ENCODE results near the gene KCNJ2. TPM values are rescaled to one million over a fixed set of nuclear protein-coding genes. Genes with fewer than 3 reads are reported as not detected.

KCNJ2 gene
- total and polyA plus RNA-seq, 2 donors (not counting 1 experiment from before 2014, with no cell fraction given) = not detected

DNA sequence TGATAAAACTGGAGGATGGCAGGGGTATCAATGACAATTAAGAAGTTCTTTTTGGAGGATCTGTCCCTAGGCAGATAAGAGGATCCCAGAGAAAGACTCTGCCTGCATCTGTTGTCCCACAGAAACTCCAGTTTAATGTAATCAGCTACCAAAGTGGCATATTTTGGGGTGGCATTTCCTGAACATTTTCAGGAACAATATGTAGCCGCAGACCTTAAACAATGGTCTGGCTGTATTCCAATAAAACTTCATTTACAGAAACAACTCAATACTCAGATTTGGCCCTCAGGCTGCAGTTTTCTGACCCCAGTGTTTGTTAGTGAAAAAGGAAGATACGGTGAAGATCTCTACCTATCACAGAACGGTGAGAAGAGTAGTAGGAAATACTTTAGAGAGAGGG, 48.2 kb upstream of the KCNJ2 start:
- intact Hi-C loops (cut with micrococcal nuclease) = no loop called here
- no peak overlapping the region for H3K4me3 ChIP-seq (ENCODE audit: control extremely low read depth in 1 of 5, extremely low read depth in 1 of 5, insufficient read depth in 1 of 5, low read depth in 2 of 5, low read length in 4 of 5)
- WGBS (ENCODE audit: insufficient coverage) = 0% methylated on average over 1 of the region's 3 CpGs
- DNase-seq (no peak), ATAC-seq (ENCODE audit: low read depth) (no peak)
- H3K9me3 ChIP-seq (ENCODE audit: control extremely low read depth in 1 of 3, control insufficient read depth in 2 of 3, insufficient read depth in 1 of 3, low read length in 2 of 3) = peaks cover 0 to 7% (median 0%) of the 10 kb centered on the region in 3 donors
- H2AFZ ChIP-seq (ENCODE audit: insufficient read depth, low read depth, low read length, poor library complexity, severe bottlenecking) = no peak overlapping the region
- Mint-ChIP-seq H3K9me3 (ENCODE audit: insufficient read depth) (peaks cover 2% of the 10 kb centered on the region), H3K27me3 (no peaks in the 10 kb centered on the region), H3K4me1 (peaks cover 2% of the 10 kb centered on the region), H3K4me3 (no peak overlapping the region), H3K27ac (no peak overlapping the region)
- no peaks in the 10 kb centered on the region for H3K4me1 ChIP-seq (ENCODE audit: control insufficient read depth in 2 of 2, insufficient read depth in 2 of 2, low read length in 2 of 2)
- no peaks in the 10 kb centered on the region for H3K36me3 ChIP-seq (replicated peaks in 1 of 2; ENCODE audit: control extremely low read depth in 1 of 2, control insufficient read depth in 1 of 2, extremely low read depth in 1 of 2, insufficient read depth in 2 of 2, low read length in 1 of 2)
- CTCF ChIA-PET = no interaction called here
- POLR2A ChIA-PET = no interaction called here
- H3K9ac ChIP-seq (ENCODE audit: low read length) = no peak overlapping the region
- no peaks in the 10 kb centered on the region for H3K27me3 ChIP-seq (replicated peaks in 1 of 4; ENCODE audit: control extremely low read depth in 1 of 4, control insufficient read depth in 3 of 4, insufficient read depth in 4 of 4, low read length in 3 of 4)
- no peak overlapping the region for H3K27ac ChIP-seq (ENCODE audit: low read length in 2 of 2)
- no peak overlapping the region for H3K4me2 ChIP-seq (replicated peaks; ENCODE audit: low read depth, low read length, poor library complexity, severe bottlenecking)
- H4K20me1 ChIP-seq (ENCODE audit: control insufficient read depth, insufficient read depth, low read length, poor library complexity, severe bottlenecking) = no peaks in the 10 kb centered on the region
- TF ChIP-seq CTCF (IDR thresholded peaks at IDR 0.05) (no peak), EZH2 (IDR thresholded peaks at IDR 0.05; ENCODE audit: borderline replicate concordance, insufficient read depth, low read depth, low read length, poor library complexity, severe bottlenecking) (no peak)
- no peaks in the 10 kb centered on the region for H3K79me2 ChIP-seq (ENCODE audit: control insufficient read depth, insufficient read depth, low read length)

DNA sequence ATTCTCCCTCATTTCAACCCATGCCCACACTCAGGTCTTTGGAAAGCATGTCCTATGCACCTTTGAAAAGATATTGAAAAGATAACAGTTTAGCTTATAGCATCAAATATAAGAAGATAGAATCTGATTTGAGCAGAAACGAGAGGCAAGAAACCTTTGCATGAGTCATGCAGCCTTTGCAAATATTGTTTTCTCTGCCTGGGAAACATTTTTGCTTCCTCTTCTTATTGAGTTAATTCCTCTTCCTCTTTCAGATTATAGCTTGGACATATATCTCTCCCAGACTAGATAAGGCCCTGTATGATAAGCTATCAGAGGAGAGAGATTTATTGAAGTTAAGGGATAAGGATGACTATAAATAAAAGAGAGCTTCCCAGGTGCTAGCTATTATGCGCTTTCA, 46.1 kb upstream of the KCNJ2 start:
- CTCF ChIA-PET = interaction anchor here (1.0 to 1.3 kb wide), 2 partner anchors 20 to 21 kb away, joined by 3 to 5 read pairs; no protein-coding TSS in a partner anchor
- Mint-ChIP-seq H3K27ac (no peak overlapping the region), H3K4me1 (peaks cover 2% of the 10 kb centered on the region), H3K9me3 (ENCODE audit: insufficient read depth) (no peaks in the 10 kb centered on the region), H3K27me3 (no peaks in the 10 kb centered on the region), H3K4me3 (no peak overlapping the region)
- H3K27ac ChIP-seq (ENCODE audit: low read length in 2 of 2) = no peak overlapping the region
- no peak overlapping the region for H3K9ac ChIP-seq (ENCODE audit: low read length)
- H3K27me3 ChIP-seq (replicated peaks in 1 of 4; ENCODE audit: control extremely low read depth in 1 of 4, control insufficient read depth in 3 of 4, insufficient read depth in 4 of 4, low read length in 3 of 4) = no peaks in the 10 kb centered on the region
- peaks cover 0 to 7% (median 0%) of the 10 kb centered on the region in 3 donors for H3K9me3 ChIP-seq (ENCODE audit: control extremely low read depth in 1 of 3, control insufficient read depth in 2 of 3, insufficient read depth in 1 of 3, low read length in 2 of 3)
- no CpG with 5 or more reads among the region's 2 CpGs for WGBS (ENCODE audit: insufficient coverage)
- no peak for ATAC-seq (ENCODE audit: low read depth)
- no peak for DNase-seq
- H3K4me3 ChIP-seq (ENCODE audit: control extremely low read depth in 1 of 5, extremely low read depth in 1 of 5, insufficient read depth in 1 of 5, low read depth in 2 of 5, low read length in 4 of 5) = no peak overlapping the region
- H3K4me1 ChIP-seq (ENCODE audit: control insufficient read depth in 2 of 2, insufficient read depth in 2 of 2, low read length in 2 of 2) = no peaks in the 10 kb centered on the region
- no peaks in the 10 kb centered on the region for H3K79me2 ChIP-seq (ENCODE audit: control insufficient read depth, insufficient read depth, low read length)
- TF ChIP-seq CTCF (IDR thresholded peaks at IDR 0.05) (no peak), EZH2 (IDR thresholded peaks at IDR 0.05; ENCODE audit: borderline replicate concordance, insufficient read depth, low read depth, low read length, poor library complexity, severe bottlenecking) (no peak)
- H4K20me1 ChIP-seq (ENCODE audit: control insufficient read depth, insufficient read depth, low read length, poor library complexity, severe bottlenecking) = no peaks in the 10 kb centered on the region
- POLR2A ChIA-PET = no interaction called here
- intact Hi-C loops (cut with micrococcal nuclease) = no loop called here
- H3K36me3 ChIP-seq (replicated peaks in 1 of 2; ENCODE audit: control extremely low read depth in 1 of 2, control insufficient read depth in 1 of 2, extremely low read depth in 1 of 2, insufficient read depth in 2 of 2, low read length in 1 of 2) = no peaks in the 10 kb centered on the region
- H3K4me2 ChIP-seq (replicated peaks; ENCODE audit: low read depth, low read length, poor library complexity, severe bottlenecking) = no peak overlapping the region
- no peak overlapping the region for H2AFZ ChIP-seq (ENCODE audit: insufficient read depth, low read depth, low read length, poor library complexity, severe bottlenecking)
